ENCODE results near the gene PDE4B. TPM values are rescaled to one million over a fixed set of nuclear protein-coding genes. Genes with fewer than 3 reads are reported as not detected.

The PDE4B gene
- polyA plus RNA-seq, 1 donor (not counting 4 experiments of a cell fraction or from before 2014, with no cell fraction given) = 0.29 TPM

- no peak overlapping the region for H3K9ac ChIP-seq (ENCODE audit: control insufficient read depth, extremely low read depth, insufficient read depth, low read length)
- H3K79me2 ChIP-seq (ENCODE audit: control insufficient read depth, insufficient read depth, low read length) = no peaks in the 10 kb centered on the region
- DNase-seq (ENCODE audit: low read depth, low spot score) (no peak), FAIRE-seq (no peak)
- H3K27me3 ChIP-seq (ENCODE audit: control insufficient read depth, extremely low read depth, insufficient read depth, low read length) = no peaks in the 10 kb centered on the region
- no peaks in the 10 kb centered on the region for H3K36me3 ChIP-seq (ENCODE audit: control insufficient read depth in 2 of 2, extremely low read depth in 1 of 2, insufficient read depth in 2 of 2, low read length in 2 of 2)
- H3K4me3 ChIP-seq (ENCODE audit: control insufficient read depth in 2 of 3, extremely low read depth in 1 of 3, insufficient read depth in 2 of 3, low read depth in 1 of 3, low read length in 3 of 3) = no peak overlapping the region
- TF ChIP-seq EZH2 (IDR thresholded peaks at IDR 0.05; ENCODE audit: low read length) = no peak
- no peak for TF ChIP-seq CTCF (optimal IDR thresholded peaks at IDR 0.05 in 1 of 3, IDR thresholded peaks at IDR 0.05 in 1 of 3, conservative IDR thresholded peaks at IDR 0.05 in 1 of 3; ENCODE audit: extremely low read depth in 1 of 3, insufficient read depth in 2 of 3, low read length in 3 of 3)
- H3K27ac ChIP-seq (ENCODE audit: control insufficient read depth, insufficient read depth, low read length) = no peak overlapping the region
- H3K9me3 ChIP-seq (ENCODE audit: control insufficient read depth, low read depth, low read length) = no peaks in the 10 kb centered on the region
- no peak overlapping the region for H2AFZ ChIP-seq (ENCODE audit: control insufficient read depth, low read length)
- no peaks in the 10 kb centered on the region for H3K9me1 ChIP-seq (ENCODE audit: control insufficient read depth, extremely low read depth, insufficient read depth, low read length)
- H3K4me2 ChIP-seq (ENCODE audit: control insufficient read depth, extremely low read depth, insufficient read depth, low read depth, low read length) = no peak overlapping the region
- dilution Hi-C loops (cut with MboI; ENCODE audit: extremely low pct_ligation_motif_present, low sequenced_read_pairs) = no loop called here
- H3K4me1 ChIP-seq (ENCODE audit: control insufficient read depth, extremely low read depth, insufficient read depth, low read length) = peaks cover 11% of the 10 kb centered on the region
- no peaks in the 10 kb centered on the region for H4K20me1 ChIP-seq (ENCODE audit: control insufficient read depth, extremely low read depth, insufficient read depth, low read length)
Measured at GRCh38 chr1:66336641-66336990, 543.9 kb downstream of the PDE4B start.

- Histone ChIP-seq H3K27ac (ENCODE audit: control insufficient read depth, insufficient read depth, low read length) (no peak overlapping the region), H3K4me3 (ENCODE audit: control insufficient read depth in 2 of 3, extremely low read depth in 1 of 3, insufficient read depth in 2 of 3, low read depth in 1 of 3, low read length in 3 of 3) (no peak overlapping the region), H3K27me3 (ENCODE audit: control insufficient read depth, extremely low read depth, insufficient read depth, low read length) (no peaks in the 10 kb centered on the region), H2AFZ (ENCODE audit: control insufficient read depth, low read length) (no peak overlapping the region), H3K4me2 (ENCODE audit: control insufficient read depth, extremely low read depth, insufficient read depth, low read depth, low read length) (no peak overlapping the region), H3K9me1 (ENCODE audit: control insufficient read depth, extremely low read depth, insufficient read depth, low read length) (no peaks in the 10 kb centered on the region), H4K20me1 (ENCODE audit: control insufficient read depth, extremely low read depth, insufficient read depth, low read length) (no peaks in the 10 kb centered on the region), H3K9me3 (ENCODE audit: control insufficient read depth, low read depth, low read length) (no peaks in the 10 kb centered on the region), H3K9ac (ENCODE audit: control insufficient read depth, extremely low read depth, insufficient read depth, low read length) (no peak overlapping the region), H3K36me3 (ENCODE audit: control insufficient read depth in 2 of 2, extremely low read depth in 1 of 2, insufficient read depth in 2 of 2, low read length in 2 of 2) (no peaks in the 10 kb centered on the region), H3K4me1 (ENCODE audit: control insufficient read depth, extremely low read depth, insufficient read depth, low read length) (peaks cover 5% of the 10 kb centered on the region), H3K79me2 (ENCODE audit: control insufficient read depth, insufficient read depth, low read length) (no peaks in the 10 kb centered on the region)
- TF ChIP-seq CTCF (optimal IDR thresholded peaks at IDR 0.05 in 1 of 3, IDR thresholded peaks at IDR 0.05 in 1 of 3, conservative IDR thresholded peaks at IDR 0.05 in 1 of 3; ENCODE audit: extremely low read depth in 1 of 3, insufficient read depth in 2 of 3, low read length in 3 of 3) (no peak), EZH2 (IDR thresholded peaks at IDR 0.05; ENCODE audit: low read length) (no peak)
- FAIRE-seq (no peak), DNase-seq (ENCODE audit: low read depth, low spot score) (no peak)
- dilution Hi-C loops (cut with MboI; ENCODE audit: extremely low pct_ligation_motif_present, low sequenced_read_pairs) = no loop called here
Measured at GRCh38 chr1:66337249-66337648, 544.6 kb downstream of the PDE4B start.

All from keratinocyte (primary cell).